ENCODE results near the gene GPC6. TPM values are rescaled to one million over a fixed set of nuclear protein-coding genes. Genes with fewer than 3 reads are reported as not detected.

Gene GPC6
- total RNA-seq, 1 donor from 2014 or later = 63.0 TPM

DNA sequence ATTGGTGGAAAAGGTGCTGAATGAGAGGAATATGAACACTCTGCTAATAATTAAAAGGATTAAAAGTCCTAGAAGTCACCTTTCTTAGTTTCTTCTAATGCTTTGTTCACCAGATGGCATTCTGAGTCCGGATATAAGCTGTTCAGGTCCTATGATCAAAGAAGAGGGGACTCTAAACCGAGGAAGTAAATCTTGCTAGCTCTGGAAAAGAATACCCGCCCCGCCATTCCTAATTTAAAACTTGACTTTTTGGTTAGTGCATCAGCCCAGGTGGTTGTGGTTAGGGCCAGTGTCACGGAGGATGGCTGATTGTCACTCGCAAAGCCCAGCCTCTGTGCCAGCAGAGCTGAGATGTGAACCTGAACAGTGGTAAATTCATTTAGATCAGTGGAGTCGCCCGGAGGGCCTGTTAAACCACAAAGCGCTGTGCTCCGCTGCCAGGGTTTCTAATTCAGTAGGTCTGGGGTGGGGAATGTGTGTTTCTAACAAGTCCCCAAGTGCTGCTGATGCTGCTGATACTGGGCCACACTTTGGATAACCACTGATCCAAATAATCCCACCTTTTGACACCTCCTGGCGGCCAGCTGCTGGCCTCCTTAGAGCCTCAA, 827.5 kb downstream of the GPC6 start:
- Mint-ChIP-seq H3K36me3 (ENCODE audit: low read depth, unreplicated experiment) (no peaks in the 10 kb centered on the region), H3K27ac (ENCODE audit: unreplicated experiment) (no peak overlapping the region), H3K4me3 (ENCODE audit: unreplicated experiment) (no peak overlapping the region), H3K4me1 (ENCODE audit: low read depth, unreplicated experiment) (peaks cover 18% of the 10 kb centered on the region), H3K9me3 (ENCODE audit: unreplicated experiment) (no peaks in the 10 kb centered on the region), H3K27me3 (ENCODE audit: low read depth, unreplicated experiment) (no peaks in the 10 kb centered on the region)
- no peak overlapping the region for H3K4me3 ChIP-seq (ENCODE audit: insufficient read depth, low read depth, low read length)
- no peak overlapping the region for H3K27ac ChIP-seq (ENCODE audit: low read depth, low read length)
- H2AFZ ChIP-seq (ENCODE audit: low read depth, low read length) = no peak overlapping the region
- no peaks in the 10 kb centered on the region for H4K20me1 ChIP-seq (ENCODE audit: insufficient read depth, low read length)
- FAIRE-seq (no peak), DNase-seq (ENCODE audit: low read depth) (no peak)
- no peak overlapping the region for H3K4me2 ChIP-seq (ENCODE audit: low read length)
- TF ChIP-seq, protein P1, sequence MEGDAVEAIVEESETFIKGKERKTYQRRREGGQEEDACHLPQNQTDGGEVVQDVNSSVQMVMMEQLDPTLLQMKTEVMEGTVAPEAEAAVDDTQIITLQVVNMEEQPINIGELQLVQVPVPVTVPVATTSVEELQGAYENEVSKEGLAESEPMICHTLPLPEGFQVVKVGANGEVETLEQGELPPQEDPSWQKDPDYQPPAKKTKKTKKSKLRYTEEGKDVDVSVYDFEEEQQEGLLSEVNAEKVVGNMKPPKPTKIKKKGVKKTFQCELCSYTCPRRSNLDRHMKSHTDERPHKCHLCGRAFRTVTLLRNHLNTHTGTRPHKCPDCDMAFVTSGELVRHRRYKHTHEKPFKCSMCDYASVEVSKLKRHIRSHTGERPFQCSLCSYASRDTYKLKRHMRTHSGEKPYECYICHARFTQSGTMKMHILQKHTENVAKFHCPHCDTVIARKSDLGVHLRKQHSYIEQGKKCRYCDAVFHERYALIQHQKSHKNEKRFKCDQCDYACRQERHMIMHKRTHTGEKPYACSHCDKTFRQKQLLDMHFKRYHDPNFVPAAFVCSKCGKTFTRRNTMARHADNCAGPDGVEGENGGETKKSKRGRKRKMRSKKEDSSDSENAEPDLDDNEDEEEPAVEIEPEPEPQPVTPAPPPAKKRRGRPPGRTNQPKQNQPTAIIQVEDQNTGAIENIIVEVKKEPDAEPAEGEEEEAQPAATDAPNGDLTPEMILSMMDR (IDR thresholded peaks at IDR 0.05; ENCODE audit: insufficient read depth, low read depth, low read length) = no peak
- no peak for TF ChIP-seq EZH2 (IDR thresholded peaks at IDR 0.05; ENCODE audit: insufficient read depth, low read length)
- H3K9ac ChIP-seq (ENCODE audit: low read length) = no peak overlapping the region
- no peaks in the 10 kb centered on the region for H3K4me1 ChIP-seq (ENCODE audit: insufficient read depth, low read length)
- no peaks in the 10 kb centered on the region for H3K9me3 ChIP-seq (ENCODE audit: insufficient read depth, low read depth, low read length)
- no peaks in the 10 kb centered on the region for H3K36me3 ChIP-seq (ENCODE audit: insufficient read depth, low read length)
- no peaks in the 10 kb centered on the region for H3K27me3 ChIP-seq (ENCODE audit: insufficient read depth, low read length)
- H3K79me2 ChIP-seq (ENCODE audit: insufficient read depth, low read length) = no peaks in the 10 kb centered on the region

DNA sequence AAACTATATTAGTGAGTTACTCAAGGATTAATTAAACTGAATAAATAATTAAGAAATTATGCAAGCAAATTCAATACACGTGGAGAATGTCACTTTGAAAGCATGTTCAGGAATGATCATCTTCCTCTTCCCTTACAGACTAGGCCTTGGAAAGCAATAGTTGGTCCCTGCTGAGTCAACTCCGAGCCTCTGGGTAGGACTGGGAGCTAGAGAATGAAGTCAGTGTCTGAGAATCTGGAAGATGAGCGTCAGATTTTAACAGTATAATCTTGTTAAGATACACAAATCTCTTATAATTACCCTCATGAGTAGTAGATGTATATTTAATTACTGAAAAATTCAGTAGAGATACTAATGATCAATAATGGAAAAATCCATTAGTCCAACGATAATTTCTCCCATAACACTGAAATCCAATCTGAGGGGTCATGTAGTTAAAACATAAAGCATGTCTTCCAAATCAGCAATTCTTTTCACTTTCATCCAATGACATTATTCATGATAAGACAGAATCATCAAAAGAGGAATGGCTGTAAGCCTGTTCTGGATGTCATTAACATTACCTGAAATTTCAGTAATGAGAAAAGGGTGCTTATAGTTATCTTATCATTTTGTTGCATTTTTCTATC, 829.9 kb downstream of the GPC6 start:
- Histone ChIP-seq H3K4me1 (ENCODE audit: insufficient read depth, low read length) (no peaks in the 10 kb centered on the region), H2AFZ (ENCODE audit: low read depth, low read length) (no peak overlapping the region), H3K4me3 (ENCODE audit: insufficient read depth, low read depth, low read length) (no peak overlapping the region), H4K20me1 (ENCODE audit: insufficient read depth, low read length) (no peaks in the 10 kb centered on the region), H3K9me3 (ENCODE audit: insufficient read depth, low read depth, low read length) (no peaks in the 10 kb centered on the region), H3K4me2 (ENCODE audit: low read length) (no peak overlapping the region), H3K27me3 (ENCODE audit: insufficient read depth, low read length) (no peaks in the 10 kb centered on the region), H3K9ac (ENCODE audit: low read length) (no peak overlapping the region), H3K27ac (ENCODE audit: low read depth, low read length) (no peak overlapping the region), H3K79me2 (ENCODE audit: insufficient read depth, low read length) (no peaks in the 10 kb centered on the region), H3K36me3 (ENCODE audit: insufficient read depth, low read length) (no peaks in the 10 kb centered on the region)
- TF ChIP-seq, protein P1 (IDR thresholded peaks at IDR 0.05; ENCODE audit: insufficient read depth, low read depth, low read length) = no peak
- no peak for TF ChIP-seq EZH2 (IDR thresholded peaks at IDR 0.05; ENCODE audit: insufficient read depth, low read length)
- no peak for FAIRE-seq
- Mint-ChIP-seq H3K4me3 (ENCODE audit: unreplicated experiment) (peak overlapping the region; percentile 22), H3K27me3 (ENCODE audit: low read depth, unreplicated experiment) (no peaks in the 10 kb centered on the region), H3K27ac (ENCODE audit: unreplicated experiment) (peak overlapping the region; percentile 99), H3K9me3 (ENCODE audit: unreplicated experiment) (no peaks in the 10 kb centered on the region), H3K36me3 (ENCODE audit: low read depth, unreplicated experiment) (no peaks in the 10 kb centered on the region), H3K4me1 (ENCODE audit: low read depth, unreplicated experiment) (peaks cover 25% of the 10 kb centered on the region)
- DNase-seq (ENCODE audit: low read depth) = peak; percentile 43

DNA sequence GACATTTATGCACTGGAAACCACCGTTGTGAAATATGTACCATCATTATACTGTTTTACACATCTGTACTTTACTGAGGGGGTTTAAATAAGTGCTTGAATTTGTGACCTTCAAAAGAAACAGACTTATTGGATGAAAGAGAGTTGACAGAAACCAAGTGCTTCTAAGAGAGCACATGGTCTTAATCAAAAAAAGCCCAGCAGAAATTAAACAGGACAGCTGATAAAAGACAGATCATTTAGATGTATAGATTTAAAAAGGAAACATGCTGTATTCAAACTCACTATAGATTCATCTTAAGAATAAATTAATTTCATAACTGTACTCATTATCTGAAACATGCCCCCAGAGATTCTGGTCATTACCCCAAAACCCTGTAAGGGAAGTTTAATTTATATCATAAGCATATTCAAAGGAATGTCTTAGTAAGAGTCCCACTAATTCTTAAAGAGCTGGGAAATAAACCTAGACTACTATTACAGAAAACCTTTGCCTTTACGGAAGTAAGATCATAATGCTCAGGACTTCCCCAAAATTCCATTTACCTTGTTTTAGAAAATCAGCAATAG, 831.1 kb downstream of the GPC6 start:
- Histone ChIP-seq H3K27ac (ENCODE audit: low read depth, low read length) (no peak overlapping the region), H3K4me2 (ENCODE audit: low read length) (no peak overlapping the region)
- peaks cover 32% of the 10 kb centered on the region for H3K4me1 Mint-ChIP-seq (ENCODE audit: low read depth, unreplicated experiment)

More for the DNA sequence above, 831.1 kb downstream of the GPC6 start:
- Mint-ChIP-seq H3K27me3 (ENCODE audit: low read depth, unreplicated experiment) (no peaks in the 10 kb centered on the region), H3K36me3 (ENCODE audit: low read depth, unreplicated experiment) (no peaks in the 10 kb centered on the region), H3K27ac (ENCODE audit: unreplicated experiment) (peak overlapping the region; percentile 99), H3K9me3 (ENCODE audit: unreplicated experiment) (no peaks in the 10 kb centered on the region), H3K4me3 (ENCODE audit: unreplicated experiment) (no peak overlapping the region)
- H4K20me1 ChIP-seq (ENCODE audit: insufficient read depth, low read length) = no peaks in the 10 kb centered on the region
- no peak overlapping the region for H3K9ac ChIP-seq (ENCODE audit: low read length)
- no peaks in the 10 kb centered on the region for H3K27me3 ChIP-seq (ENCODE audit: insufficient read depth, low read length)
- FAIRE-seq (no peak), DNase-seq (ENCODE audit: low read depth) (no peak)
- TF ChIP-seq, protein P1 (IDR thresholded peaks at IDR 0.05; ENCODE audit: insufficient read depth, low read depth, low read length) = no peak
- TF ChIP-seq EZH2 (IDR thresholded peaks at IDR 0.05; ENCODE audit: insufficient read depth, low read length) = no peak
- H3K36me3 ChIP-seq (ENCODE audit: insufficient read depth, low read length) = no peaks in the 10 kb centered on the region
- no peak overlapping the region for H2AFZ ChIP-seq (ENCODE audit: low read depth, low read length)
- no peaks in the 10 kb centered on the region for H3K4me1 ChIP-seq (ENCODE audit: insufficient read depth, low read length)
- H3K79me2 ChIP-seq (ENCODE audit: insufficient read depth, low read length) = no peaks in the 10 kb centered on the region
- no peaks in the 10 kb centered on the region for H3K9me3 ChIP-seq (ENCODE audit: insufficient read depth, low read depth, low read length)
- H3K4me3 ChIP-seq (ENCODE audit: insufficient read depth, low read depth, low read length) = no peak overlapping the region

Data from astrocyte (in vitro differentiated cells and primary cell).